ENCODE measurements around the gene KIF6.

Gene KIF6

DNA sequence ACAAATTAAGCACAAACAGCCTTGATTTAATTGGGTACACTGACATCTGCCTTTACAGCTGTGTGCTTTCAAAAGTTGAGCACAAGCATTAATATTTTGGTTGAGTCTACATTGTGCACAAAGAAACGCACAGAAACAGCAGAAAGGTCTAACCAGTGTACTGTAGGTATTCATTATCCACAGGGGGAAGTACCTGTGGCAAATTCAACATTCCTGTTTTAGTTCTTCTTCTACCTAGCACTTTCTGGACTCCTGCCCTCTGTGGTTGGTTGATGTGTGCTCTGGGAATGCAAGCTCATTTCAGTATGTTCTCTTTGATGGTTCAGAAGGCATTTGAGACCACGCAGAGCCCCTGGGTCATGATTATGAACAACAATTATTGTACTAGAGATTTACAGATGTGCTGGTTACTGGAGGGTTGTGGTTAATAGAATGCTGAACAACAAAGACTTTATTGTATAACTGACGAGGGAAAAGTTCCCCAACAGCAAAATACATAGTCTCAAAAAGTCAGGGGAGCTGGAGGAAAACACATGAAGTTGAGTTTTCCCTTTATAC lies 40.4 kb upstream of the KIF6 start:
- H3K9me3 ChIP-seq (ENCODE audit: low read length), result no peaks in the 10 kb centered on the region
- no peak overlapping the region for H2AFZ ChIP-seq (ENCODE audit: low read length)
- no peaks in the 10 kb centered on the region for H3K27me3 ChIP-seq (ENCODE audit: insufficient read depth, low read length)
- no peak overlapping the region for H3K27ac ChIP-seq (ENCODE audit: low read depth, low read length, poor library complexity, severe bottlenecking)
- no peaks in the 10 kb centered on the region for H3K4me1 ChIP-seq (ENCODE audit: insufficient read depth, low read length, severe bottlenecking)
- no peaks in the 10 kb centered on the region for H3K9me2 ChIP-seq (ENCODE audit: low read depth, low read length)
- no peak overlapping the region for H3K4me2 ChIP-seq (ENCODE audit: low read length)
- no peaks in the 10 kb centered on the region for H3K36me3 ChIP-seq (ENCODE audit: insufficient read depth, low read length)
- H3F3A ChIP-seq (ENCODE audit: insufficient read depth, low read length), result no peaks in the 10 kb centered on the region
- H4K20me1 ChIP-seq (ENCODE audit: insufficient read depth, low read length), result no peaks in the 10 kb centered on the region
- H3K4me3 ChIP-seq (ENCODE audit: low read depth, low read length, poor library complexity, severe bottlenecking), result no peak overlapping the region
- H3K79me2 ChIP-seq (ENCODE audit: insufficient read depth, low read length), result no peaks in the 10 kb centered on the region
- no peak overlapping the region for H3K9ac ChIP-seq (ENCODE audit: low read length)
- TF ChIP-seq, protein P1, sequence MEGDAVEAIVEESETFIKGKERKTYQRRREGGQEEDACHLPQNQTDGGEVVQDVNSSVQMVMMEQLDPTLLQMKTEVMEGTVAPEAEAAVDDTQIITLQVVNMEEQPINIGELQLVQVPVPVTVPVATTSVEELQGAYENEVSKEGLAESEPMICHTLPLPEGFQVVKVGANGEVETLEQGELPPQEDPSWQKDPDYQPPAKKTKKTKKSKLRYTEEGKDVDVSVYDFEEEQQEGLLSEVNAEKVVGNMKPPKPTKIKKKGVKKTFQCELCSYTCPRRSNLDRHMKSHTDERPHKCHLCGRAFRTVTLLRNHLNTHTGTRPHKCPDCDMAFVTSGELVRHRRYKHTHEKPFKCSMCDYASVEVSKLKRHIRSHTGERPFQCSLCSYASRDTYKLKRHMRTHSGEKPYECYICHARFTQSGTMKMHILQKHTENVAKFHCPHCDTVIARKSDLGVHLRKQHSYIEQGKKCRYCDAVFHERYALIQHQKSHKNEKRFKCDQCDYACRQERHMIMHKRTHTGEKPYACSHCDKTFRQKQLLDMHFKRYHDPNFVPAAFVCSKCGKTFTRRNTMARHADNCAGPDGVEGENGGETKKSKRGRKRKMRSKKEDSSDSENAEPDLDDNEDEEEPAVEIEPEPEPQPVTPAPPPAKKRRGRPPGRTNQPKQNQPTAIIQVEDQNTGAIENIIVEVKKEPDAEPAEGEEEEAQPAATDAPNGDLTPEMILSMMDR (IDR thresholded peaks at IDR 0.05; ENCODE audit: low read length), result no peak
- TF ChIP-seq EZH2 (IDR thresholded peaks at IDR 0.05; ENCODE audit: borderline replicate concordance, low read length), result no peak

DNA sequence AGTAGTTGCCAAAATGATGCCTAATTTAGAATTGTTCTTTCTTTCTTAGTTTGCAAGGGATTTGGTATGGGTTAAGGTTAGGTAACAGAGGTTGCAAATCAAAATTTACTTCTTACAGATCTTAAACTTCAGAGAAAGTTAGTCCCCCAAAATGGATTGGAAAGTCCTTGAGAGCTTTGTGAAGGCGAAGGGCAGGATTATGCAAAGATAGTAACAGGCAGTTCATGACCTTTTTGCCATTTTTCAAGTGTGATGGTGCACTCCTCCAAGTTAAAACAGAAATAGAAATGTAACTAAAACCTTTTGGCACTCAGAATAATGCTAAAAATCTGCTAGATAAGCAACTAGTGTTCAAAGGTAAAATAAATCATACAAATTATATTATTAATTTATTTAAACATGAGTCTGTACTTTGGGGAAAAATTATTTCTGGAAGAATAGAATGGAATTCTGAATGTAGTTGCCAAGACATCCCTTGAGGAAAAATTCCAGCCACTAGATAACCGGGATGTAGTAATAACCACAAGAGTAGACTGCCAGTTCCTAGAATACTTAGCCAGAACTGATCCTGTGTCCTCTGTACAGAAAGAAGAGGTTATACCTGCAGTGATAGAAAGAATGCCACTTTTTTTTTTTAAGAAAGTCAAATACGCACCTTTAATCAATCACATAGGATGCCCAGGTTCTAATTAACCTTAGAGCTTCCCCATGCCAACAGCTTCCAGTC lies 35.2 kb upstream of the KIF6 start:
- Histone ChIP-seq H4K20me1 (ENCODE audit: insufficient read depth, low read length) (no peaks in the 10 kb centered on the region), H3K36me3 (ENCODE audit: insufficient read depth, low read length) (no peaks in the 10 kb centered on the region), H3K4me2 (ENCODE audit: low read length) (no peak overlapping the region), H3K9me3 (ENCODE audit: low read length) (no peaks in the 10 kb centered on the region), H2AFZ (ENCODE audit: low read length) (no peak overlapping the region), H3F3A (ENCODE audit: insufficient read depth, low read length) (no peaks in the 10 kb centered on the region), H3K4me3 (ENCODE audit: low read depth, low read length, poor library complexity, severe bottlenecking) (no peak overlapping the region), H3K79me2 (ENCODE audit: insufficient read depth, low read length) (no peaks in the 10 kb centered on the region), H3K4me1 (ENCODE audit: insufficient read depth, low read length, severe bottlenecking) (no peaks in the 10 kb centered on the region), H3K27me3 (ENCODE audit: insufficient read depth, low read length) (no peaks in the 10 kb centered on the region), H3K9ac (ENCODE audit: low read length) (no peak overlapping the region), H3K9me2 (ENCODE audit: low read depth, low read length) (no peaks in the 10 kb centered on the region), H3K27ac (ENCODE audit: low read depth, low read length, poor library complexity, severe bottlenecking) (no peak overlapping the region)
- TF ChIP-seq, protein P1 (IDR thresholded peaks at IDR 0.05; ENCODE audit: low read length), result no peak
- TF ChIP-seq EZH2 (IDR thresholded peaks at IDR 0.05; ENCODE audit: borderline replicate concordance, low read length), result no peak

- Histone ChIP-seq H3K9me2 (ENCODE audit: low read depth, low read length) (no peaks in the 10 kb centered on the region), H3K4me1 (ENCODE audit: insufficient read depth, low read length, severe bottlenecking) (no peaks in the 10 kb centered on the region), H3F3A (ENCODE audit: insufficient read depth, low read length) (no peaks in the 10 kb centered on the region), H2AFZ (ENCODE audit: low read length) (no peak overlapping the region), H3K36me3 (ENCODE audit: insufficient read depth, low read length) (no peaks in the 10 kb centered on the region), H4K20me1 (ENCODE audit: insufficient read depth, low read length) (no peaks in the 10 kb centered on the region), H3K79me2 (ENCODE audit: insufficient read depth, low read length) (no peaks in the 10 kb centered on the region), H3K4me3 (ENCODE audit: low read depth, low read length, poor library complexity, severe bottlenecking) (no peak overlapping the region), H3K4me2 (ENCODE audit: low read length) (no peak overlapping the region), H3K27me3 (ENCODE audit: insufficient read depth, low read length) (no peaks in the 10 kb centered on the region), H3K9ac (ENCODE audit: low read length) (no peak overlapping the region), H3K27ac (ENCODE audit: low read depth, low read length, poor library complexity, severe bottlenecking) (no peak overlapping the region), H3K9me3 (ENCODE audit: low read length) (no peaks in the 10 kb centered on the region)
- TF ChIP-seq EZH2 (IDR thresholded peaks at IDR 0.05; ENCODE audit: borderline replicate concordance, low read length), result no peak
- TF ChIP-seq, protein P1 (IDR thresholded peaks at IDR 0.05; ENCODE audit: low read length), result no peak
These were observed 33.8 kb upstream of the KIF6 start for GRCh38 chr6:39758905-39759605.

All from OCI-LY1 (cell line).